HepG2 (cell line): Measurements from ENCODE around the gene RABGEF1. TPM values are rescaled to one million over a fixed set of nuclear protein-coding genes. Genes with fewer than 3 reads are reported as not detected.

Source experiments
- ATAC-seq: fragments of 200-7000 bp; cut with Tn5 transposase; 3 replicates; pipeline ENCODE4 v1.9.1; 2020; ENCODE audit warnings: mild to moderate bottlenecking, moderate library complexity
- BruUV-seq: library from RNA; stranded (reverse); fragments of 400-500 nt; replicated peaks from 2 replicates; lab custom pipeline; 2021; lab: Mats Ljungman, UMichigan
- CTCF ChIA-PET: fragments of 300-600 bp; formaldehyde crosslinking; extraction: SDS; loops from one replicate; lab custom pipeline; 2021; ENCODE audit warnings: low total read pairs, inconsistent platforms, low intra/inter-chr PET ratio; lab: Yijun Ruan, JAX
- POLR2A ChIA-PET: fragments of 350-600 bp; sonication (Branson Sonifier 250); formaldehyde crosslinking; loops from one replicate; lab custom pipeline; 2020; ENCODE audit warnings: antibody characterized with exemption, inconsistent platforms; lab: Yijun Ruan, JAX
- DNase-seq: peaks from one replicate; pipeline ENCODE4 v3.0.0-alpha.2; 2015; ENCODE audit warnings: low spot score
- FAIRE-seq: peaks from 3 replicates; lab custom pipeline; 2011; peaks lifted over from hg19 to GRCh38; lab: Jason Lieb, UNC
- H2AFZ ChIP-seq: one replicate; pipeline ENCODE4 v1.6.1; 2011; ENCODE audit warnings: low read length, inconsistent platforms
- H3K27ac ChIP-seq: fragments of 300-600 bp; 3 replicates; pipeline ENCODE4 v1.8.0; 2011; ENCODE audit warnings: mixed run types, mild to moderate bottlenecking, mixed read lengths, low read length, inconsistent platforms; ENCODE audit not compliant: insufficient read depth; ENCODE audit errors: extremely low read length
- H3K27me3 ChIP-seq, 2 experiments: fragments of 200-600 bp in 1 of 2; 2 replicates in 1 of 2; 3 replicates in 1 of 2; pipeline versions ENCODE4 v1.6.0 to v1.8.0; 2011; ENCODE audit warnings: low read length in 2 of 2, mild to moderate bottlenecking in 2 of 2, moderate library complexity in 2 of 2, inconsistent platforms in 1 of 2; ENCODE audit not compliant: insufficient read depth in 2 of 2, control insufficient read depth in 1 of 2
- H3K36me3 ChIP-seq, 2 experiments: fragments of 200-600 bp in 1 of 2; replicated peaks in 1 of 2; 2 replicates in 1 of 2; 3 replicates in 1 of 2; pipeline versions ENCODE4 v1.5.1 to v1.8.0; 2011; ENCODE audit warnings: low read length in 2 of 2, inconsistent platforms in 1 of 2; ENCODE audit not compliant: insufficient read depth in 2 of 2, control insufficient read depth in 1 of 2
- H3K4me1 ChIP-seq: 2 replicates; pipeline ENCODE4 v1.5.1; 2012; ENCODE audit warnings: low read length, inconsistent platforms; ENCODE audit not compliant: insufficient read depth
- H3K4me2 ChIP-seq: 2 replicates; pipeline ENCODE4 v1.6.0; 2011; ENCODE audit warnings: low read depth, low read length, inconsistent platforms
- H3K4me3 ChIP-seq, 3 experiments: fragments of 200-600 bp in 1 of 3; sonication (generic), shearing (Covaris generic) in 1 of 3; replicated peaks in 1 of 3; 2 replicates each; pipeline ENCODE4 v1.5.1; 2011 to 2016; ENCODE audit warnings: low read length in 3 of 3, inconsistent platforms in 2 of 3, low read depth in 2 of 3, mild to moderate bottlenecking in 2 of 3, control low read depth in 1 of 3, mixed read lengths in 1 of 3; ENCODE audit not compliant: insufficient read depth in 1 of 3
- H3K79me2 ChIP-seq: one replicate; pipeline ENCODE4 v1.6.1; 2011; ENCODE audit warnings: low read length, inconsistent platforms; ENCODE audit not compliant: insufficient read depth
- H3K9ac ChIP-seq: 2 replicates; pipeline ENCODE4 v1.6.0; 2011; ENCODE audit warnings: mild to moderate bottlenecking, low read depth, low read length, inconsistent platforms; ENCODE audit not compliant: insufficient read depth
- H3K9me3 ChIP-seq: 2 replicates; pipeline ENCODE4 v1.5.1; 2012; ENCODE audit warnings: mild to moderate bottlenecking, low read length
- H4K20me1 ChIP-seq: 2 replicates; pipeline ENCODE4 v1.6.0; 2011; ENCODE audit warnings: inconsistent platforms, mild to moderate bottlenecking, low read length, moderate library complexity; ENCODE audit not compliant: insufficient read depth
- ARID2 ChIP-seq: sonication (generic); formaldehyde crosslinking; IDR thresholded peaks from 2 replicates; pipeline ENCODE4 v1.8.1; 2022; ENCODE audit warnings: mild to moderate bottlenecking, missing genetic modification reagents, borderline replicate concordance
- ATAD3A ChIP-seq: sonication (generic); formaldehyde crosslinking; IDR thresholded peaks from 2 replicates; pipeline ENCODE4 v1.4.0; 2020; ENCODE audit warnings: missing genetic modification reagents
- KLF11 ChIP-seq: IDR thresholded peaks from 2 replicates; pipeline ENCODE4 v1.6.1; 2016; ENCODE audit warnings: missing compliant biosample characterization
- MLLT10 ChIP-seq: sonication (generic); formaldehyde crosslinking; IDR thresholded peaks from 2 replicates; pipeline ENCODE4 v1.4.0; 2020; ENCODE audit warnings: missing genetic modification reagents
- ONECUT2 ChIP-seq: sonication (generic); formaldehyde crosslinking; IDR thresholded peaks from 2 replicates; pipeline ENCODE4 v1.4.0; 2020; ENCODE audit warnings: missing genetic modification reagents
- PCBP1 ChIP-seq: fragments of 200-400 bp; formaldehyde crosslinking; IDR thresholded peaks from 2 replicates; pipeline ENCODE4 v1.6.1; 2017; ENCODE audit warnings: mild to moderate bottlenecking, low read depth, low read length, borderline replicate concordance
- RXRB ChIP-seq: IDR thresholded peaks from 2 replicates; pipeline ENCODE4 v1.6.1; 2016; ENCODE audit warnings: borderline replicate concordance, missing genetic modification reagents, missing compliant biosample characterization
- SKI ChIP-seq: fragments of 450-650 bp; IDR thresholded peaks from one replicate; pipeline ENCODE4 v1.6.1; 2018; ENCODE audit warnings: mild to moderate bottlenecking; ENCODE audit not compliant: partially characterized antibody
- SMARCC2 ChIP-seq: fragments of 450-650 bp; IDR thresholded peaks from 2 replicates; pipeline ENCODE4 v1.6.1; 2017; ENCODE audit warnings: antibody characterized with exemption, mild to moderate bottlenecking
- TBP ChIP-seq: sonication (generic); formaldehyde crosslinking; IDR thresholded peaks from 2 replicates; pipeline ENCODE4 v1.5.0; 2020; ENCODE audit warnings: missing genetic modification reagents
- ZNF331 ChIP-seq: sonication (generic); formaldehyde crosslinking; IDR thresholded peaks from 2 replicates; pipeline ENCODE4 v1.4.0; 2020; ENCODE audit warnings: missing genetic modification reagents
- ZNF414 ChIP-seq: sonication (generic); formaldehyde crosslinking; IDR thresholded peaks from 2 replicates; pipeline ENCODE4 v1.5.0; 2020; ENCODE audit warnings: missing genetic modification reagents
- ZNF44 ChIP-seq: sonication (generic); formaldehyde crosslinking; IDR thresholded peaks from 2 replicates; pipeline ENCODE4 v1.5.1; 2020; ENCODE audit warnings: mild to moderate bottlenecking, missing genetic modification reagents
- ZNF577 ChIP-seq: sonication (generic); formaldehyde crosslinking; IDR thresholded peaks from 2 replicates; pipeline ENCODE4 v1.4.0; 2020; ENCODE audit warnings: mild to moderate bottlenecking, low read depth, missing genetic modification reagents, borderline replicate concordance
- ZNF629 ChIP-seq: sonication (generic); formaldehyde crosslinking; conservative IDR thresholded peaks from 2 replicates; pipeline ENCODE4 v1.5.0; 2020; ENCODE audit warnings: missing genetic modification reagents
- ZNF761 ChIP-seq: sonication (generic); formaldehyde crosslinking; conservative IDR thresholded peaks from 2 replicates; pipeline ENCODE4 v1.4.0; 2020; ENCODE audit warnings: mild to moderate bottlenecking, missing genetic modification reagents
- ZNF850 ChIP-seq: sonication (generic); formaldehyde crosslinking; conservative IDR thresholded peaks from 2 replicates; pipeline ENCODE4 v1.9.0; 2021; ENCODE audit warnings: mild to moderate bottlenecking, missing genetic modification reagents
- ZSCAN29 ChIP-seq: sonication (generic); formaldehyde crosslinking; conservative IDR thresholded peaks from 2 replicates; pipeline ENCODE4 v1.4.0; 2020; ENCODE audit warnings: mild to moderate bottlenecking, missing genetic modification reagents
- WGBS: methylation state at CpG from one replicate; pipeline ENCODE4 v1.1.6; 2017; ENCODE audit warnings: low lambda C conversion rate; 5-methylcytosine and 5-hydroxymethylcytosine counted together
- in situ Hi-C: cut with HindIII; loops from 2 replicates; pipeline ENCODE4 v1.10.0; 2017; ENCODE audit warnings: low pct_unique_long_range_greater_than_20kb; ENCODE audit not compliant: extremely low pct_ligation_motif_present
- intact Hi-C: fragments of 100-400 bp; cut with micrococcal nuclease; formaldehyde crosslinking; loops from one replicate; pipeline ENCODE4 v1.10.0; 2022; ENCODE audit not compliant: unreplicated experiment
- polyA plus RNA-seq, 8 experiments: library from polyadenylated mRNA; depleted of rRNA in 3 of 8; stranded (reverse) in 7 of 8; unstranded in 1 of 8; fragments of >200 nt; fragmentation: Illumina TruSeq in 4 of 8; extraction: Trizol in 4 of 8; gene quantifications; 2 replicates each; pipeline versions ENCODE4 v1.2.1 to v1.2.3, GENCODE V29; 2011 to 2016; ENCODE audit warnings: low read depth in 4 of 8, missing spikeins in 1 of 8, mixed read lengths in 1 of 8; ENCODE audit not compliant: insufficient read depth in 1 of 8
- total RNA-seq, 5 experiments: library from RNA; depleted of rRNA; stranded (reverse); fragments of >200 nt; fragmentation: Illumina TruSeq; extraction: Trizol; gene quantifications; 2 replicates each; pipeline ENCODE4 v1.2.3, GENCODE V29; 2016; ENCODE audit warnings: low read depth in 1 of 5

Gene RABGEF1
- total and polyA plus RNA-seq, 2 of the 13 experiments (the other 11 are each of a cell fraction or from before 2014, with no cell fraction given) = 22.7 to 35.3 TPM

- FAIRE-seq (no peak), DNase-seq (no peak), ATAC-seq (no peak)
- Histone ChIP-seq H3K27ac (no peak overlapping the region), H3K79me2 (peaks cover 89% of the 10 kb centered on the region), H4K20me1 (peaks cover 9% of the 10 kb centered on the region; the same call in 1 of the 2 replicates), H3K4me3 (no peak overlapping the region), H3K9ac (no peak overlapping the region), H3K9me3 (no peaks in the 10 kb centered on the region), H3K4me2 (no peak overlapping the region), H3K36me3 (peaks cover 1 to 7% of the 10 kb centered on the region in 2 experiments), H2AFZ (no peak overlapping the region), H3K4me1 (peaks cover 32% of the 10 kb centered on the region), H3K27me3 (no peaks in the 10 kb centered on the region)
- 96% methylated on average over 10 of the region's 10 CpGs for whole genome bisulfite sequencing
- ChIA-PET POLR2A (no interaction called here), CTCF (no interaction called here)
- no TSS peak for BruUV-seq
- in situ Hi-C loops (no loop called here), intact Hi-C loops (no loop called here)
- TF ChIP-seq KLF11 (CRISPR knock-in tag) (no peak), ONECUT2 (CRISPR knock-in tag) (no peak), PCBP1 (no peak), ZNF629 (CRISPR knock-in tag) (no peak), ZNF44 (CRISPR knock-in tag) (no peak), TBP (CRISPR knock-in tag) (no peak), ZNF414 (CRISPR knock-in tag) (no peak), ARID2 (CRISPR knock-in tag) (no peak)
These were observed 7.5 kb downstream of the RABGEF1 start for GRCh38 chr7:66747881-66748511.

GRCh38 chr7:66748791-66749190 is 8.3 kb downstream of the RABGEF1 start:
- Histone ChIP-seq H3K4me3 (no peak overlapping the region), H3K36me3 (peaks cover 1 to 7% of the 10 kb centered on the region in 2 experiments), H3K9ac (no peak overlapping the region), H3K4me2 (no peak overlapping the region), H3K4me1 (peaks cover 29% of the 10 kb centered on the region), H2AFZ (no peak overlapping the region), H3K79me2 (peaks cover 88% of the 10 kb centered on the region), H3K27me3 (no peaks in the 10 kb centered on the region), H4K20me1 (peaks cover 9% of the 10 kb centered on the region; the same call in 1 of the 2 replicates), H3K9me3 (no peaks in the 10 kb centered on the region), H3K27ac (no peak overlapping the region)
- ChIA-PET CTCF (no interaction called here), POLR2A (no interaction called here)
- TF ChIP-seq RXRB (CRISPR knock-in tag) (no peak), ZSCAN29 (CRISPR knock-in tag) (no peak), ATAD3A (CRISPR knock-in tag) (no peak), ZNF577 (CRISPR knock-in tag) (no peak), SKI (no peak), MLLT10 (no peak), ZNF761 (no peak), ZNF331 (CRISPR knock-in tag) (no peak), SMARCC2 (no peak), ZNF850 (CRISPR knock-in tag) (no peak)
- no TSS peak for BruUV-seq
- no peak for FAIRE-seq
- ATAC-seq = no peak
- no peak for DNase-seq
- 97% methylated on average over 4 of the region's 4 CpGs for WGBS
- intact Hi-C loops (no loop called here), in situ Hi-C loops (no loop called here)
